ENCODE measurements around the gene FAM180B.
"Not testable (repeated sequence)": the region's sequence is repeated elsewhere in the genome, so short reads cannot be mapped to it uniquely, and the experiment has no call there.

The FAM180B gene

DNA sequence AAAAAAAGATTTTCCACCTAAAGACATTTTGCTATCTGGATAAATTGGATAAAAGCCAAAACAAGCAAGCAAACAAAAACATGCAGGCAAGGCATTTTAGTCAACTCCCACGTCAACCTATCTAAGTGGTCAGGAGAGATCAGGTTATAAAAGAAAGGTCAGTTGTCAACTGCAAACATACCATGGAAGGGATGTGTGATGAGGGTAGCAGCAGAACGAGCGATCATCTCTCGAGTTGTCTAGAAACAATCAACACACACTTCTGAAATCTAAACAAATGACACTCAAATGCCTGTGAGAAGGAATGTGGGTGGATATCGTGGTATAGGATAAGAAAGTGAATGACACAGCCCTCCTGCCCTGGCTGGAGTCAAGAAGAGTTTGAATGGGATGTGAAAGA is 45.0 kb downstream of the FAM180B start:
- H3K9me3 ChIP-seq (ENCODE audit: control insufficient read depth, low read depth, low read length) = no peaks in the 10 kb centered on the region
- H3K36me3 ChIP-seq (ENCODE audit: control insufficient read depth, low read depth, low read length) = peaks cover 75% of the 10 kb centered on the region
- no peak overlapping the region for H3K4me3 ChIP-seq (ENCODE audit: low read length)
- H3K9ac ChIP-seq (ENCODE audit: low read length) = no peak overlapping the region
- no peaks in the 10 kb centered on the region for H3K27me3 ChIP-seq (ENCODE audit: control insufficient read depth, insufficient read depth, low read length)
- H3K4me1 ChIP-seq (ENCODE audit: control insufficient read depth, low read depth, low read length) = no peaks in the 10 kb centered on the region
- no peak overlapping the region for H3K27ac ChIP-seq (ENCODE audit: low read length)

GRCh38 chr11:47636331-47636730 is 49.9 kb downstream of the FAM180B start:
- peaks cover 51% of the 10 kb centered on the region for H3K36me3 ChIP-seq (ENCODE audit: control insufficient read depth, low read depth, low read length)
- H3K4me3 ChIP-seq (ENCODE audit: low read length); H3K4me1 ChIP-seq (ENCODE audit: control insufficient read depth, low read depth, low read length); H3K27ac ChIP-seq (ENCODE audit: low read length); H3K9me3 ChIP-seq (ENCODE audit: control insufficient read depth, low read depth, low read length); H3K27me3 ChIP-seq (ENCODE audit: control insufficient read depth, insufficient read depth, low read length); H3K9ac ChIP-seq (ENCODE audit: low read length): not testable (repeated sequence)

Data from iPS-18a (cell line).